Upper lobe of left lung (tissue), 6 donors: ENCODE data around the gene CEP192. TPM values are rescaled to one million over a fixed set of nuclear protein-coding genes. Genes with fewer than 3 reads are reported as not detected.

Experiments used
- ATAC-seq, 2 donors: fragments of 200-7000 bp; cut with Tn5 transposase; one replicate each; pipeline ENCODE4 v1.9.1; 2022; ENCODE audit warnings: mild to moderate bottlenecking in 2 of 2, moderate library complexity in 2 of 2; ENCODE audit not compliant: low FRiP score in 2 of 2
- DNase-seq, 2 donors: peaks; one replicate each; pipeline ENCODE4 v3.0.0-alpha.2; 2019 to 2020
- H3K27ac ChIP-seq, 4 donors: fragments of 200-600 bp; sonication (generic); one replicate each; pipeline ENCODE4 v1.5.1; 2016 to 2019
- H3K27me3 ChIP-seq, 4 donors: fragments of 200-600 bp; sonication (generic); one replicate each; pipeline ENCODE4 v1.5.1; 2017 to 2019
- H3K36me3 ChIP-seq, 4 donors: fragments of 200-600 bp; sonication (generic); one replicate each; pipeline ENCODE4 v1.5.1; 2016 to 2019
- H3K4me1 ChIP-seq, 4 donors: fragments of 200-600 bp; sonication (generic); one replicate each; pipeline ENCODE4 v1.5.1; 2018 to 2019
- H3K4me3 ChIP-seq, 4 donors: fragments of 200-600 bp; sonication (generic); one replicate each; pipeline ENCODE4 v1.5.1; 2017 to 2019; ENCODE audit warnings: mild to moderate bottlenecking in 2 of 4, moderate library complexity in 1 of 4
- H3K9me3 ChIP-seq, 4 donors: fragments of 200-600 bp; sonication (generic); one replicate each; pipeline ENCODE4 v1.5.1; 2018 to 2019
- EP300 ChIP-seq, 4 donors: sonication (generic); formaldehyde crosslinking; IDR thresholded peaks; one replicate each; pipeline ENCODE4 v1.5.1; 2017; ENCODE audit warnings: antibody characterized with exemption in 4 of 4, control low read depth in 2 of 4
- POLR2A ChIP-seq, 4 donors: fragments of 450-650 bp; IDR thresholded peaks; one replicate each; pipeline ENCODE4 v1.5.1; 2016 to 2017; ENCODE audit warnings: antibody characterized with exemption in 4 of 4, mild to moderate bottlenecking in 2 of 4
- POLR2AphosphoS5 ChIP-seq, 2 donors: sonication (generic); formaldehyde crosslinking; IDR thresholded peaks; one replicate each; pipeline ENCODE4 v1.5.1; 2017; ENCODE audit warnings: antibody characterized with exemption in 2 of 2
- WGBS, 2 donors: methylation state at CpG; one replicate each; pipeline ENCODE4 v1.1.5; 2017 to 2018; 5-methylcytosine and 5-hydroxymethylcytosine counted together
- total RNA-seq, 6 donors: library from RNA; depleted of rRNA in 4 of 6; stranded (reverse); fragments of >200 nt in 4 of 6; gene quantifications; one replicate each; pipeline versions ENCODE4 v1.1.0 to v1.2.1, GENCODE V29; 2016 to 2021
- TF ChIP-seq, protein P1 (sequence below), 6 experiments: fragments of 450-650 bp in 4 of 6; fragments of 200-600 bp in 2 of 6; sonication (generic) in 2 of 6; IDR thresholded peaks; one replicate each; pipeline ENCODE4 v1.5.1; 2016 to 2019; ENCODE audit warnings: antibody characterized with exemption in 6 of 6
- donor health status: DM: no; HTN: no; CAD: no; lungs with moderate emphysema.
- donor health status: DM: no; HTN: yes; CAD: no; lungs with severe emphysema.

The CEP192 gene
- total RNA-seq, 6 donors from 2014 or later = 14.3 to 41.3 (median 22.5) TPM

DNA sequence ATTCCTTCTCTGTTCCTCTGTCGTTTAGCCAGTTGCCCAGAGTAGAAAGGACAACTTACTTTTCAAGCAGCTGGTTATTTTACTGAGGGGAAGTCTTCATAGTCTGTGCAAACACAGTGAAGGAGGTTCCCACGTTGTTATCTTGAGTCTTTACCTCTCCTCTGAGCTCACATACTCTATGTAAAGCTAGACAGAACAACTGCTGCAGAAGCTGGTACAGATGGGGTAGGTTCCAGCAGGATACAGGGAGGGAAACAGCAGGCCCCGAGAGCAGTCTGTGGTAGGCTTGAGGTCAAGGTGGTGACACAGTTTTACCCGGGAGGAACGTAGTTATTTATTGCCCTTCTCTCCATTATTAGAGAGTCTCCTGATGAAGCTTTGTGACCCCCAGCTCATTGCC lies 134.0 kb downstream of the CEP192 start:
- H3K36me3 ChIP-seq = peaks cover 0 to 19% (median 3%) of the 10 kb centered on the region in 4 donors
- 31 to 40% methylated on average over 5 of the region's 5 CpGs for WGBS, 2 donors
- DNase-seq (no peak), ATAC-seq (no peak)
- TF ChIP-seq POLR2AphosphoS5 (IDR thresholded peaks at IDR 0.05) (no peak), EP300 (IDR thresholded peaks at IDR 0.05) (no peak), POLR2A (IDR thresholded peaks at IDR 0.05) (no peak)
- TF ChIP-seq, protein P1, sequence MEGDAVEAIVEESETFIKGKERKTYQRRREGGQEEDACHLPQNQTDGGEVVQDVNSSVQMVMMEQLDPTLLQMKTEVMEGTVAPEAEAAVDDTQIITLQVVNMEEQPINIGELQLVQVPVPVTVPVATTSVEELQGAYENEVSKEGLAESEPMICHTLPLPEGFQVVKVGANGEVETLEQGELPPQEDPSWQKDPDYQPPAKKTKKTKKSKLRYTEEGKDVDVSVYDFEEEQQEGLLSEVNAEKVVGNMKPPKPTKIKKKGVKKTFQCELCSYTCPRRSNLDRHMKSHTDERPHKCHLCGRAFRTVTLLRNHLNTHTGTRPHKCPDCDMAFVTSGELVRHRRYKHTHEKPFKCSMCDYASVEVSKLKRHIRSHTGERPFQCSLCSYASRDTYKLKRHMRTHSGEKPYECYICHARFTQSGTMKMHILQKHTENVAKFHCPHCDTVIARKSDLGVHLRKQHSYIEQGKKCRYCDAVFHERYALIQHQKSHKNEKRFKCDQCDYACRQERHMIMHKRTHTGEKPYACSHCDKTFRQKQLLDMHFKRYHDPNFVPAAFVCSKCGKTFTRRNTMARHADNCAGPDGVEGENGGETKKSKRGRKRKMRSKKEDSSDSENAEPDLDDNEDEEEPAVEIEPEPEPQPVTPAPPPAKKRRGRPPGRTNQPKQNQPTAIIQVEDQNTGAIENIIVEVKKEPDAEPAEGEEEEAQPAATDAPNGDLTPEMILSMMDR (IDR thresholded peaks at IDR 0.05) = no peak
- no peak overlapping the region for H3K4me3 ChIP-seq
- H3K27me3 ChIP-seq = no peaks in the 10 kb centered on the region
- H3K4me1 ChIP-seq = no peaks in the 10 kb centered on the region
- no peak overlapping the region for H3K27ac ChIP-seq
- H3K9me3 ChIP-seq = no peaks in the 10 kb centered on the region

GRCh38 chr18:13126966-13127598 lies 135.9 kb downstream of the CEP192 start:
- no peaks in the 10 kb centered on the region for H3K27me3 ChIP-seq
- peak in 1 of 2 donors; percentile 51 for DNase-seq
- TF ChIP-seq, protein P1 (IDR thresholded peaks at IDR 0.05) = no peak
- TF ChIP-seq POLR2AphosphoS5 (IDR thresholded peaks at IDR 0.05) (no peak), POLR2A (IDR thresholded peaks at IDR 0.05) (no peak), EP300 (IDR thresholded peaks at IDR 0.05) (no peak)
- H3K4me3 ChIP-seq = no peak overlapping the region
- no peaks in the 10 kb centered on the region for H3K4me1 ChIP-seq
- H3K27ac ChIP-seq = no peak overlapping the region
- 85 to 91% methylated on average over 17 of the region's 17 CpGs for WGBS, 2 donors
- H3K9me3 ChIP-seq = no peaks in the 10 kb centered on the region
- ATAC-seq = peak in 1 of 2 donors; percentile 21
- peaks cover 0 to 10% (median 3%) of the 10 kb centered on the region in 4 donors for H3K36me3 ChIP-seq

DNA sequence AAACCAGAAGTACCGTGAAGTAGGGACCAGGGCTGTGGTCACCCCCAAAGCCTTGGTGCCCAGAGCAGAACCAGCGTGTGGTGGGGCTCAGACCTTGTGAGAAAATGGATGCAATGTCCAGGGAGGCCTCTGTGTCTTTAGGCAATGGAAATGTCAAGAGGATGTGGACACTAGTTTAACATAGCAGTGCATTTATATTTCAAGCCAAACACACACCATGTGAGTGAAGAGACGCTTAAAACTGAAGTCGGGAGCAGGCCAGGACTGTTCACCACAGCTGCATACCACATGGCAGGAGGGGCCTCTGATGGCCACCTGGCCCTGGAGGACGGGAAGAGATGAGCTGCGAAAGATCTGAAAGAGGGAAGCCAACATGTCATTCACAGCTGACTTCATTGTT lies 140.1 kb downstream of the CEP192 start:
- TF ChIP-seq POLR2AphosphoS5 (IDR thresholded peaks at IDR 0.05) (no peak), EP300 (IDR thresholded peaks at IDR 0.05) (no peak), POLR2A (IDR thresholded peaks at IDR 0.05) (no peak)
- TF ChIP-seq, protein P1 (IDR thresholded peaks at IDR 0.05) = no peak
- peaks cover 0 to 4% (median 0%) of the 10 kb centered on the region in 4 donors for H3K27me3 ChIP-seq
- DNase-seq (no peak), ATAC-seq (no peak)
- no peak overlapping the region for H3K27ac ChIP-seq
- no peaks in the 10 kb centered on the region for H3K9me3 ChIP-seq
- H3K36me3 ChIP-seq = peaks cover 0 to 7% (median 1%) of the 10 kb centered on the region in 4 donors
- peaks cover 0 to 5% (median 4%) of the 10 kb centered on the region in 4 donors for H3K4me1 ChIP-seq
- H3K4me3 ChIP-seq = no peak overlapping the region
- 70 to 92% methylated on average over 6 of the region's 6 CpGs for WGBS, 2 donors

GRCh38 chr18:13134551-13135401 lies 143.6 kb downstream of the CEP192 start:
- WGBS, 2 donors = 91 to 94% methylated on average over 34 to 36 of the region's 52 CpGs
- H3K4me1 ChIP-seq = peaks cover 6 to 19% (median 16%) of the 10 kb centered on the region in 4 donors
- ATAC-seq (no peak), DNase-seq (peak in 1 of 2 donors; percentile 83)
- no peak overlapping the region for H3K27ac ChIP-seq
- no peak for TF ChIP-seq EP300 (IDR thresholded peaks at IDR 0.05)
- TF ChIP-seq POLR2AphosphoS5 (IDR thresholded peaks at IDR 0.05) = no peak
- TF ChIP-seq POLR2A (IDR thresholded peaks at IDR 0.05) = no peak
- TF ChIP-seq, protein P1 (IDR thresholded peaks at IDR 0.05) = no peak
- no peak overlapping the region for H3K4me3 ChIP-seq
- H3K9me3 ChIP-seq = no peaks in the 10 kb centered on the region
- no peaks in the 10 kb centered on the region for H3K36me3 ChIP-seq
- H3K27me3 ChIP-seq = peaks cover 0 to 11% (median 0%) of the 10 kb centered on the region in 4 donors
